CD4-positive, alpha-beta T cell treated with Interleukin-17A for 1 hour (primary cell): ENCODE measurements around the gene APOO.
"Not testable (repeated sequence)": the region's sequence is repeated elsewhere in the genome, so short reads cannot be mapped to it uniquely, and the experiment has no call there.

ENCODE experiments used
- DNase-seq: peaks from one replicate; pipeline ENCODE4 v3.0.0-alpha.2; 2020

Gene APOO

DNA sequence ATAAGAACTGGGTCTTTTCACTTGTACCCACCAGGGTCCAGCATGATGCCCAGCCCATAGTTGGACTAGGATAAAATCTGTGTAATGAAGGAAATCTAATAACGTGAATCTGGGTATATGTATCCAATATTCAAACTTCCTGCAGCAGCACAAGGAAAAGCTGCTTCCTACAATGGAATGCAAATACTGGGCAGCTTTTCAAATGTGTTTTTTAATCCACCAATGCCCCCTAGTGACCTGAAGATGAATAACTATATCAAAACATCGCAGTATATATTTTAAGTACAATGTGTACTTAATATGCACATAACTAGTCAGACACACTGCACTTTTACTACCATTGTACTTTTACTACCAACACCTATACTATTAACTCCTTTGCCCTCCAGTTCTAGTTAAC, 5.3 kb downstream of the APOO start:
- peak; percentile 61 for DNase-seq

DNA sequence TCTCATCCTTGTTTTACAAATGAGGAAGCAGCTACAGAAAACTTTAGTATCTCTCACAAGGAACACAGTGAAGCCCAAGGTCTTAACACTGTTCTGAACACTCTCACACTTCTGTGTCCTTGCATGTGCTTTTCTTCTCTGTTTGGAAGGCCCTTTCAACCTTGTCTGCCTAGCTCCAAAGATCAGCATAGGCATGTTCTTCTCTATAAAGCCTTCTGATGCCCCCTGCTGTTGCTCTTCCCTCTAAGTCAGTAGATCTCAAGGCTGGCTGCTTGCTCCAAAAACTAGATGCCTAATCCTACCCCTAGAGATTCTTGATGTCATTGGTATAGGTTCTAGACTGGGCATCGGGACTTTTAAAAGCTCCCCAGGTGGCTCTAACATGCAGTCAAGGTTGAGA, 5.9 kb downstream of the APOO start:
- peak; percentile 60 for DNase-seq

DNA sequence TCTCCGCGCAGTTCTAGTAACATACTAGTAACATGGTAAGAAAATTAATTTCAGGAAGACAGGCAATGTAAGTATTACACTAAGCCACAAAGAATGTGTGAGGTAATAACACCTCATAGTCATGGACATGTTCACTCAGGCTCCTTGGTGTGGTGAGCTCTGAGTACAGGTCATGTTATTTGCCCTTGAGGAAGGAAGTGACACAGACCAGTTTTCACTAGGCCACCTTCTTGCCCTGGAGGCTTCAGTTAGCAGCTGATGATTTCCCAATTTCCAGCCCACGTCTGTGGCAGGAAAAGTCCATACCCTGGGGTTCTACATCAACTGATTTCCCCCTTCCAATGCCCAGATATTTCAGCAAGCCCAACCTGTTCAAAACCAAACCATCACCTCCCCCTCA, 6.7 kb downstream of the APOO start:
- no peak for DNase-seq

- DNase-seq = no peak
Observed at GRCh38 chrX:23900220-23900797, 7.4 kb downstream of the APOO start.

GRCh38 chrX:23898412-23898959, 9.3 kb downstream of the APOO start:
- DNase-seq = no peak

DNA sequence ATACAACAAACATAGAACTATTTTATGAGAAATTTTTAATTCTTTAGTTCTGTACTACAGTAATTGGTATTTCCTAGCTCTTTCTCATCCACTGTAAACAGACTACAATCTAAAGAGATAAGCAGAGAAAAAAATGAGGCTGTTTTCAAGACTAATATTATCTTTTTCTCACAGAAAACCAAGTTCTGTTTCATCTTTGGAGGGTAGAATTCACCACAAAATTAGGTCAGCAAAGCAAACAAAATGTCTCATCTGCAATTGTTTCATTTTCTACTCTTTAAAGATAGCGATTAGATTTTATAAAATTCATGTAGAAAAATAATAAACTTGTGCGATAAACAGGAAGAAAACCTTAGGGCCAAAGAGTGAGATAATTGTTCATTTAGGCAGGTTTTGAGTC, 10.8 kb downstream of the APOO start:
- DNase-seq = no peak

DNA sequence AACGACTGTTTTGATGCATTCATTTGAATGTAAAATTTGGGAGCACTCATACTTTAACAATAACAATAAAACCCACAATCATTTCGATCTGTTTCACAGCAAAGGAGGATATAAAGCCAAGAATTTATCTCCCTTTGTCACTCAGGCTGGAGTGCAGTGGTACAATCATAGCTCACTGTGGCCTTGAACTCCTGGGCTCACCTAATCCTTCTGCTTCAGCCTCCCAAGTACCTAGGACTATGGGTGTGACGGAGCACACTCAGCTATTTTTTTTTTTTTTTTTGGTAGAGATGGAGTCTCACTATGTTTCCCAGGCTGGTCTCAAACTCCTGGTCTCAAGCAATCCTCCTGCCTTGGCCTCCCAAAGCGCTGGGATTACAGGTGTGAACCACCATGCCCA, 11.2 kb downstream of the APOO start:
- not testable (repeated sequence) for DNase-seq

- not testable (repeated sequence) for DNase-seq
Observed at GRCh38 chrX:23894993-23895392, 12.7 kb downstream of the APOO start.

- no peak for DNase-seq
Observed at GRCh38 chrX:23890933-23891332, 16.8 kb downstream of the APOO start.

DNA sequence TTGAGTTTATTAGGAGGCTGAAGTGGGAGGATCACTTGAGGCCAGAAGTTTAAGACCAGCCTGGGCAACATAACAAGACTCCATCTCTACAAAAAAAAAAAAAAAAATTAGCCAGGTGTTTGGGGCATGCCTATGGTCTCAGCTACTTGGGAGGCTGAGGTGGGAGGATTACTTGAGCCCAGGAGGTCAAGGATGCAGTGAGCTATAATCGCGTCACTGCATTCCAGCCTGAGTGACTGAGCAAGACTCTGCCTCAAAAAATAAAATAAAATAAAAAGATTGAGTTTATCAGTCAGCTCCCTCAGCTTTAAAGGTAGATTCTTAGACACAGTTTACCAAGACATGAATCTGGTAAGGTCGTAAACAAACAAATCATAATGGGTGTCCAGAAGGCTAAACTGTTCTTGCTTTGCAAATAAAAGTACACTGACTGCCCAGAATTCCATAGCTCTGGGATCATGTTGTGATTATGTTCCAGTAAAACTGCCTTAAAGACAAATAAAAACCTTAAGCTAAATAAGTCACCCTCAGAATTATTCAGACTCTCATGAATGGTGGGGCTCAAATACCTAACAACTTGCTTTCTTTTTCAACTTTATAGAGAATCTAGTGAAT, 18.7 kb downstream of the APOO start:
- DNase-seq = no peak

- no peak for DNase-seq
Observed at GRCh38 chrX:23887918-23888317, 19.8 kb downstream of the APOO start.

- no peak for DNase-seq
Observed at GRCh38 chrX:23887451-23887850, 20.3 kb downstream of the APOO start.

DNA sequence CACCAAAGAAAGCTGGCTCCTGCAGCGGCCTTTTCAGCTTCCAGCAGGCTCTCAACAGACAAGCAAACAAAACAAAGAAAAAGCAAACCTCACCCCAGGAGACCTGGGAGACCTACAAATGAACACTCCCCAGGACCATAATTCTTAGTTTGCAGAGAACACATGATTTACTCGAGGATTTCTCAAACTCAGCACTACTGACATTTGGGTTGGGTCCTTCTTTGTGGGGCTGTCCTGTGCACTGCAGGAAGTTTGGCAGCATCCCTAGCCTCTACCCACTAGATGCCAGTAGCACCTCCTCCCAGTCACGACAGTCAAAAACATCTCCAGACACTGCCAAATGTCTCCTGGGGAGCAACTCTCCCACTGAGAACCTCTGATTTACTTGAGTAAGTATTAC, 21.9 kb downstream of the APOO start:
- no peak for DNase-seq

DNA sequence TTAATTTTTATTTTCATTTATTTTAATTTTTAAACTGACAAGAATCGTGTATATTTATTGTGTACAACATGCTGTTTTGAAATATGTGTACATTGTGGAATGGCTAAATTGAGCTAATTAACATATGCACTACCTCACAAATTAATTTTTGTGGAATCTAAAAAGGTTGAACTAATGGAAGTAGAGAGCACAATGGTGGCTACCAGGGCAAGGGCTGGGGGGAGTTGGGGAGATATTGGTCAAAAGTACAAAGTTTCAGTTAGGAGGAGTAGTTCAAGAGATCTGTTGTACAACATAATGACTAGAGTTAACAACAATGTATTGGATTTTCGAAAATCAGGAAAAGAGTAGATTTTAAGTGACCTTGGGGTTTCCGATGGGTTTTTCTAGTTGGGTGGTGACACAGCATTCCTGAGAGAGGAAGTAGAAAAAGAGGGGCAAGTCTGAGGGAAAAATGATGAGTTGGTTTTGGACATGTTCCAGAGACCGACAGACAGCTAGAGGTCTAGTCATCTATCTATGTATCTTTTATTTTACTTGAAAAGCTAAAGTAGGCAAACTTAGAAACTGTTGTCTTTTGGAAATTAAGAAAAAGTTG, 23.2 kb downstream of the APOO start:
- DNase-seq = no peak

- no peak for DNase-seq
Observed at GRCh38 chrX:23883737-23884354, 23.9 kb downstream of the APOO start.

GRCh38 chrX:23879380-23880090, 28.2 kb downstream of the APOO start:
- no peak for DNase-seq

DNA sequence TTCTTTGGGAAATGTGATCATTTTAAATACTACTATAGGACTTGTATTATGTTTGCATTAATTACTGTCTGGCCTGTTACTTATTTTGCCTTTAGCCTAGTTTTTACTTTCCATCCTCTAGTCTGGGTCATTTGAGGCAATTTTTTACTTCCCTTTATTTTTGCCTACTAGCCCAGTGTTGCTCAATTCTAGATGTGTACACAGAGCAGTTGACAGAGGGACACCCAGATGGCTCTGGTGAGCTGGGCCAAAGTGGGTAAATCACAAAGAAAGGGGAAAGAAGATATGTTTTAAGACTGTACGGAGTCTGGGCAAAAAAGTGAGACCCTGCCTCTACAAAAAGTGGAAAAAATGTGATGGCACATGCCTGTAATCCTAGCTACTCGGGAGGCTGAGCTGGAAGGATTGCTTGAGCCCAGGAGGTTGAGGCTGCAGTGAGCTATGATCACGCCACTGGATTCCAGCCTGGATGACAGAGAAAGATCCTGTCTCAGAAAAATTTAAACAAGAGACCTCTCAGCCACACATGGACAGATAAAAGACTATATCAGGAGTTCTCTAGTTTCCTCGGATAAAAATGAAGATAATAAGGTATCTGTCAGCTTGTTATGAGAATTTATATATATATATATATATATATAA, 35.7 kb downstream of the APOO start:
- DNase-seq = peak; percentile 1

DNA sequence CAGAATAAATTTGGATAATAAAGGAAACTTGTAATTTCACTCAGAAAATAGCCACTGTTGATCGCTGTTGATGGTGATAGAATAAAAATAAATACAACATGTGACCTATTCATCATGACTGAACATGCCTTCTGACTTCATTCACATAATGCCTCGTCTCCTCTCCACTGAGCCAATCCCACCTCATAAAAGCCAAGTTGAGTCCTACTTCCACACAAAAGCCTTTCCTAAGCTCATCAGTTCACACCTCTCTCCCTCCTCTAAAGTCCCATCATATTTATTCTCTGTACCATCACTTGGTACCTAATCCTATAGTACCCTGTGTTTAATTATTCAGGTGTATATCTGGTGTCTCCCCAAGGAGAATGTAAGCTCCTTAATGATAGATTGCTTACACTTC, 37.7 kb downstream of the APOO start:
- no peak for DNase-seq

- no peak for DNase-seq
Observed at GRCh38 chrX:23864742-23865326, 42.9 kb downstream of the APOO start.

DNA sequence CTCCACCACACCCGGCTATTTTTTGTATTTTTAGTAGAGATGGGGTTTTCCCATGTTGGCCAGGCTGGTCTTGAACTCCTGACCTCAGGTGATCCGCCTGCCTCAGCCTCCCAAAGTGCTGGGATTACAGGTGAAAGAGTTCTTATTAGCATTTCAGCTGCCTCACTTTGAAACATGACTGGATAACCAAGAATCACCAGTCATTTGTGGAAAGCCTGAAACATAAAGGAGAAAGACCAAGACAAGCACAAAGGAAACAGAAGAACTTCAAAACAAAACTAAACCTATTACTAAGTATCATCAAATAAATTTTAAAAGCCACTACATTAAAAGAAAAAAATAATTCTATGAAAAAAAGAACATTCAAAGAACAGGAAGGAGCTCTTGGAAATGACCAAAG, 45.8 kb downstream of the APOO start:
- not testable (repeated sequence) for DNase-seq

DNA sequence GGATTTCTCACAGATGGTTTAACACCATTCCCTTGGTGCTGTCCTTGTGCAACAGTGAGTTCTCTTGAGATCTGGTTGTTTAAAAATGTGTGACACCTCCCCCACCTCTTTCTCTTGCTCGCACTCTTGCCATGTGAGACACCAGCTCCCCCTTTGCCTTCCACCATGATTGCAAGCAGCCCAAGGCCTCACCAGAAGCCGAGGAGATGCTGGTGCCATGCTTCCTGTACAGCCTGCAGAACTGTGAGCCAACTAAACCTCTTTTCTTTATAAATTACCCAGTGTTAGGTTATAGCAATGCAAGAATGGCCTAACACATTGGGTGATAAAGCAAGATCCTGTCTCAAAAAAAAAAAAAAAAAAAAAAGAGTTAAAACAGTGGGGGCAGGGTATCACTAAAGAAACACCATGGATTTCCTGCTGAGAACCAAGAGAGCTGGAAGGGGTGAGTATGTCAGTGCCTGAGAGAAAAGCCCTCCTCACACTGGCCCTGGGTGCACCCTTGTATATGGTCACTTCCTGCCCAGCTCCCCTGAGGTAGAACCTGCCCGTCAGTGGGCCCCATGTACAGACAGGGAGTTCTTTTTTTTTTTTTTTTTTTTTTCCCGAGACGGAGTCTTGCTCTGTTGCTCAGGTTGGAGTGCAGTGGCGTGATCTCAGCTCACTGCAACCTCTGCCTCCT, 46.4 kb downstream of the APOO start:
- DNase-seq = no peak

DNA sequence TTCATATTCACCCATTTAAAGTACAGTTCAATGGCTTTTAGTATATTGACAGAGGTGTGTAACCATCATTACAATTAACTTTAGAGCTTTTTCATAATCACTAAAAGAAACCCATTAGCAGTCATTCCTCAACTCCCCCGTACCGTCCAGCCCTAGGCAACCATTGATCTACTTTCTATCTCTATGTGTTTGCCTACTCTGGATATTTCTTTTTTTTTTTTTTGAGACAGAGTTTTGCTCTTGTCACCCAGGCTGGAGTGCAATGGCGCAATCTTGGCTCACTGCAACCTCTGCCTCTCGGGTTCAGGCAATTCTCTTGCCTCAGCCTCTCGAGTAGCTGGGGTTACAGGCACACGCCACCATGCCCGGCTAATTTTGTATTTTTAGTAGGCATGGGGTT, 48.5 kb downstream of the APOO start:
- not testable (repeated sequence) for DNase-seq
